Nephron (organoid): ENCODE results near the gene THSD8.

Experiments used
- H3K27ac Mint-ChIP-seq, 3 experiments: 2 replicates each; pipeline ENCODE4 v1.8.0; 2020; ENCODE audit warnings: mixed read lengths in 3 of 3, mild to moderate bottlenecking in 2 of 3, moderate library complexity in 1 of 3
- H3K27me3 Mint-ChIP-seq: 2 replicates; pipeline ENCODE4 v1.8.0; 2021; ENCODE audit warnings: low read depth, mild to moderate bottlenecking, moderate library complexity, mixed read lengths
- H3K36me3 Mint-ChIP-seq: 2 replicates; pipeline ENCODE4 v1.8.0; 2020; ENCODE audit warnings: low read depth, mixed read lengths
- H3K4me1 Mint-ChIP-seq: 2 replicates; pipeline ENCODE4 v1.8.0; 2020; ENCODE audit warnings: mixed read lengths
- H3K4me3 Mint-ChIP-seq, 3 experiments: 2 replicates each; pipeline ENCODE4 v1.8.0; 2020; ENCODE audit warnings: mild to moderate bottlenecking in 3 of 3, mixed read lengths in 3 of 3, moderate library complexity in 2 of 3
- H3K9me3 Mint-ChIP-seq: 2 replicates; pipeline ENCODE4 v1.8.0; 2020; ENCODE audit warnings: mixed read lengths
- CTCF ChIP-seq, 3 experiments: fragments of 200-600 bp; sonication (generic); IDR thresholded peaks; one replicate each; pipeline ENCODE4 v1.5.0; 2021; ENCODE audit warnings: antibody characterized with exemption in 3 of 3; ENCODE audit not compliant: unreplicated experiment in 3 of 3

The THSD8 gene

GRCh38 chr19:12783291-12783848, 18.5 kb upstream of the THSD8 start:
- TF ChIP-seq CTCF (IDR thresholded peaks at IDR 0.05; ENCODE audit: unreplicated experiment in 3 of 3) = no peak
- H3K4me1 Mint-ChIP-seq = peaks cover 29% of the 10 kb centered on the region
- H3K4me3 Mint-ChIP-seq = peak overlapping the region; percentile 73 to 83 (median 81)
- H3K36me3 Mint-ChIP-seq = no peaks in the 10 kb centered on the region
- peak overlapping the region in 1 of 3 experiments; percentile 85 for H3K27ac Mint-ChIP-seq
- H3K27me3 Mint-ChIP-seq = no peaks in the 10 kb centered on the region
- H3K9me3 Mint-ChIP-seq = no peaks in the 10 kb centered on the region

GRCh38 chr19:12783849-12784393, 17.9 kb upstream of the THSD8 start:
- no peak for TF ChIP-seq CTCF (IDR thresholded peaks at IDR 0.05; ENCODE audit: unreplicated experiment in 3 of 3)
- Mint-ChIP-seq H3K36me3 (no peaks in the 10 kb centered on the region), H3K27me3 (no peaks in the 10 kb centered on the region), H3K4me3 (peak overlapping the region; percentile 73 to 83 (median 81)), H3K27ac (peak overlapping the region in 1 of 3 experiments; percentile 85), H3K4me1 (peaks cover 29% of the 10 kb centered on the region), H3K9me3 (no peaks in the 10 kb centered on the region)

GRCh38 chr19:12784394-12784870, 17.4 kb upstream of the THSD8 start:
- no peak overlapping the region for H3K4me3 Mint-ChIP-seq
- no peaks in the 10 kb centered on the region for H3K9me3 Mint-ChIP-seq
- TF ChIP-seq CTCF (IDR thresholded peaks at IDR 0.05; ENCODE audit: unreplicated experiment in 3 of 3) = no peak
- peaks cover 28% of the 10 kb centered on the region for H3K4me1 Mint-ChIP-seq
- no peaks in the 10 kb centered on the region for H3K27me3 Mint-ChIP-seq
- no peak overlapping the region for H3K27ac Mint-ChIP-seq
- no peaks in the 10 kb centered on the region for H3K36me3 Mint-ChIP-seq

- no peak for TF ChIP-seq CTCF (IDR thresholded peaks at IDR 0.05; ENCODE audit: unreplicated experiment in 3 of 3)
- Mint-ChIP-seq H3K4me3 (no peak overlapping the region), H3K36me3 (no peaks in the 10 kb centered on the region), H3K9me3 (no peaks in the 10 kb centered on the region), H3K27ac (no peak overlapping the region), H3K27me3 (no peaks in the 10 kb centered on the region), H3K4me1 (peaks cover 25% of the 10 kb centered on the region)
Measured at GRCh38 chr19:12784871-12785430, 16.9 kb upstream of the THSD8 start.

- TF ChIP-seq CTCF (IDR thresholded peaks at IDR 0.05; ENCODE audit: unreplicated experiment in 3 of 3) = no peak
- H3K27me3 Mint-ChIP-seq = no peaks in the 10 kb centered on the region
- H3K4me3 Mint-ChIP-seq = no peak overlapping the region
- H3K4me1 Mint-ChIP-seq = peaks cover 29% of the 10 kb centered on the region
- H3K27ac Mint-ChIP-seq = no peak overlapping the region
- no peaks in the 10 kb centered on the region for H3K36me3 Mint-ChIP-seq
- no peaks in the 10 kb centered on the region for H3K9me3 Mint-ChIP-seq
Measured at GRCh38 chr19:12785431-12786031, 16.3 kb upstream of the THSD8 start.
